GM23248 (cell line): ENCODE measurements around the gene KCNE1.

Experiments used
- EZH2 ChIP-seq: fragments of 200-600 bp; sonication (generic); IDR thresholded peaks from 2 replicates; pipeline ENCODE4 v1.6.1; 2018; ENCODE audit warnings: antibody characterized with exemption, mild to moderate bottlenecking; ENCODE audit not compliant: insufficient read depth, poor library complexity, severe bottlenecking
- EZH2phosphoT487 ChIP-seq: fragments of 200-600 bp; sonication (generic); IDR thresholded peaks from 2 replicates; pipeline ENCODE4 v1.6.1; 2018; ENCODE audit warnings: antibody characterized with exemption, moderate library complexity, mild to moderate bottlenecking, low read depth; ENCODE audit not compliant: insufficient read depth

GRCh38 chr21:34550182-34550799 lies 38.3 kb upstream of the KCNE1 start:
- TF ChIP-seq EZH2 (no peak), EZH2phosphoT487 (no peak)
